ENCODE results near the gene RBM38. TPM values are rescaled to one million over a fixed set of nuclear protein-coding genes. Genes with fewer than 3 reads are reported as not detected.
A peak's percentile ranks its signal among the peaks of the same experiment; 100 is the strongest.

Gene RBM38
- total and polyA plus RNA-seq, 9 of the 15 experiments (the other 6 are each of a cell fraction or from before 2014, with no cell fraction given), result 0.28 to 82.4 (median 33.2) TPM

DNA sequence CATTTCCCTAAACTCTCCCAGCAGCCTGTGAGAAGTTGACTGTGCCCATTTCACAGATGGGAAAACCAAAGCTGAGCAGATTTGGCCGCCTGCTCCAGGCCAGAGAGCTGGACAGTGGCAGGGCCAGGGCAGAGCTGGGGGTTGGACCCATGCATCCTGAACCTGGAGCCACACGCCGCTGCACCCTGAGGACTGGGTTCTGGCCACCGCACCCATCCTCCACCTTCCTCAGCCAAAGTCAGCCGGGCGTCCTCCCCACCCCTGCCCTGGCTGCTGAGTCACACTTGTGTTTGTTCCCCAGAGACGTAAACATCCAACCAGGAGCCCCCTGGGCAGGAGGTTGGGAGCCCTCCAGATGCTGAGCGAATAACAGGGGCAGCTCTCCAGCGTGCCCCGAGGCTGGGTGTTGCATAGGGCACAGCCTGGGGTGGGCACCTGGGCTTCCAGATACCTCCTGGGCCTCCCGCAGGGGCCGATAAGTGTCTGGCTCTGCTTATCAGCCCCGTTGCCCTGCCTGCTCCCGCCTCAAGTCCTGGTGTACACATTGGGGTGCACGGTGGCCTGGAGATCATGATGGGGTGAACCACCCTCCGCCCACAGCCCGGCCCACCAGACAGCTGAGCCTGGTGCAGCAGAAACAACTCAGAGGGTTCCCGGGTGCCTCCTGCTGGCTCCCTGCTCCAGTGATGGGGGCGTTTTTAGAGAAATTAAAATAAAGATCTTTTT, 23.8 kb downstream of the RBM38 start (continued):
- TF ChIP-seq JUND (IDR thresholded peaks at IDR 0.05; ENCODE audit: borderline replicate concordance, low read depth, low read length), result peak; percentile 69
- 0 out of 3 replicates have a peak, but pooled peaks have one; percentile 74 for TF ChIP-seq JUND (tag; IDR thresholded peaks at IDR 0.05; ENCODE audit: borderline replicate concordance, low read depth, low read length)
- no peak for TF ChIP-seq TRIM28 (IDR thresholded peaks at IDR 0.05)
- TF ChIP-seq, protein P1, sequence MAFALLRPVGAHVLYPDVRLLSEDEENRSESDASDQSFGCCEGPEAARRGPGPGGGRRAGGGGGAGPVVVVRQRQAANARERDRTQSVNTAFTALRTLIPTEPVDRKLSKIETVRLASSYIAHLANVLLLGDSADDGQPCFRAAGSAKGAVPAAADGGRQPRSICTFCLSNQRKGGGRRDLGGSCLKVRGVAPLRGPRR (CRISPR knock-in tag; IDR thresholded peaks at IDR 0.05), result no peak
- TF ChIP-seq CREM (IDR thresholded peaks at IDR 0.05; ENCODE audit: low read depth), result 0 out of 2 replicates have a peak, but pooled peaks have one; percentile 29
- TF ChIP-seq RBM17 (IDR thresholded peaks at IDR 0.05; ENCODE audit: borderline replicate concordance, low read depth, low read length), result no peak
- peak; percentile 50 for TF ChIP-seq MTA2 (IDR thresholded peaks at IDR 0.05; ENCODE audit: low read depth)
- TF ChIP-seq CHD2 (IDR thresholded peaks at IDR 0.05; ENCODE audit: low read depth, low read length), result 0 out of 2 replicates have a peak, but pooled peaks have one; percentile 18
- peak; percentile 70 for TF ChIP-seq ZNF263 (CRISPR knock-in tag; IDR thresholded peaks at IDR 0.05; ENCODE audit: borderline replicate concordance)
- TF ChIP-seq, protein P2, sequence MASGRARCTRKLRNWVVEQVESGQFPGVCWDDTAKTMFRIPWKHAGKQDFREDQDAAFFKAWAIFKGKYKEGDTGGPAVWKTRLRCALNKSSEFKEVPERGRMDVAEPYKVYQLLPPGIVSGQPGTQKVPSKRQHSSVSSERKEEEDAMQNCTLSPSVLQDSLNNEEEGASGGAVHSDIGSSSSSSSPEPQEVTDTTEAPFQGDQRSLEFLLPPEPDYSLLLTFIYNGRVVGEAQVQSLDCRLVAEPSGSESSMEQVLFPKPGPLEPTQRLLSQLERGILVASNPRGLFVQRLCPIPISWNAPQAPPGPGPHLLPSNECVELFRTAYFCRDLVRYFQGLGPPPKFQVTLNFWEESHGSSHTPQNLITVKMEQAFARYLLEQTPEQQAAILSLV (tag; IDR thresholded peaks at IDR 0.05), result no peak
- TF ChIP-seq MAFG (tag; conservative IDR thresholded peaks at IDR 0.05), result peak; percentile 77
- TF ChIP-seq, protein P3, sequence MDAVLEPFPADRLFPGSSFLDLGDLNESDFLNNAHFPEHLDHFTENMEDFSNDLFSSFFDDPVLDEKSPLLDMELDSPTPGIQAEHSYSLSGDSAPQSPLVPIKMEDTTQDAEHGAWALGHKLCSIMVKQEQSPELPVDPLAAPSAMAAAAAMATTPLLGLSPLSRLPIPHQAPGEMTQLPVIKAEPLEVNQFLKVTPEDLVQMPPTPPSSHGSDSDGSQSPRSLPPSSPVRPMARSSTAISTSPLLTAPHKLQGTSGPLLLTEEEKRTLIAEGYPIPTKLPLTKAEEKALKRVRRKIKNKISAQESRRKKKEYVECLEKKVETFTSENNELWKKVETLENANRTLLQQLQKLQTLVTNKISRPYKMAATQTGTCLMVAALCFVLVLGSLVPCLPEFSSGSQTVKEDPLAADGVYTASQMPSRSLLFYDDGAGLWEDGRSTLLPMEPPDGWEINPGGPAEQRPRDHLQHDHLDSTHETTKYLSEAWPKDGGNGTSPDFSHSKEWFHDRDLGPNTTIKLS (IDR thresholded peaks at IDR 0.05; ENCODE audit: borderline replicate concordance, low read depth), result no peak
- TF ChIP-seq RUNX1 (IDR thresholded peaks at IDR 0.05; ENCODE audit: low read depth), result no peak
- TF ChIP-seq MECOM (CRISPR knock-in tag; IDR thresholded peaks at IDR 0.05), result no peak
- no peak for TF ChIP-seq NEUROD1 (IDR thresholded peaks at IDR 0.05; ENCODE audit: borderline replicate concordance, low read depth, low read length, partially characterized antibody)
- TF ChIP-seq ZNF197 (CRISPR knock-in tag; IDR thresholded peaks at IDR 0.05; ENCODE audit: low read depth), result no peak
- TF ChIP-seq, protein P4, sequence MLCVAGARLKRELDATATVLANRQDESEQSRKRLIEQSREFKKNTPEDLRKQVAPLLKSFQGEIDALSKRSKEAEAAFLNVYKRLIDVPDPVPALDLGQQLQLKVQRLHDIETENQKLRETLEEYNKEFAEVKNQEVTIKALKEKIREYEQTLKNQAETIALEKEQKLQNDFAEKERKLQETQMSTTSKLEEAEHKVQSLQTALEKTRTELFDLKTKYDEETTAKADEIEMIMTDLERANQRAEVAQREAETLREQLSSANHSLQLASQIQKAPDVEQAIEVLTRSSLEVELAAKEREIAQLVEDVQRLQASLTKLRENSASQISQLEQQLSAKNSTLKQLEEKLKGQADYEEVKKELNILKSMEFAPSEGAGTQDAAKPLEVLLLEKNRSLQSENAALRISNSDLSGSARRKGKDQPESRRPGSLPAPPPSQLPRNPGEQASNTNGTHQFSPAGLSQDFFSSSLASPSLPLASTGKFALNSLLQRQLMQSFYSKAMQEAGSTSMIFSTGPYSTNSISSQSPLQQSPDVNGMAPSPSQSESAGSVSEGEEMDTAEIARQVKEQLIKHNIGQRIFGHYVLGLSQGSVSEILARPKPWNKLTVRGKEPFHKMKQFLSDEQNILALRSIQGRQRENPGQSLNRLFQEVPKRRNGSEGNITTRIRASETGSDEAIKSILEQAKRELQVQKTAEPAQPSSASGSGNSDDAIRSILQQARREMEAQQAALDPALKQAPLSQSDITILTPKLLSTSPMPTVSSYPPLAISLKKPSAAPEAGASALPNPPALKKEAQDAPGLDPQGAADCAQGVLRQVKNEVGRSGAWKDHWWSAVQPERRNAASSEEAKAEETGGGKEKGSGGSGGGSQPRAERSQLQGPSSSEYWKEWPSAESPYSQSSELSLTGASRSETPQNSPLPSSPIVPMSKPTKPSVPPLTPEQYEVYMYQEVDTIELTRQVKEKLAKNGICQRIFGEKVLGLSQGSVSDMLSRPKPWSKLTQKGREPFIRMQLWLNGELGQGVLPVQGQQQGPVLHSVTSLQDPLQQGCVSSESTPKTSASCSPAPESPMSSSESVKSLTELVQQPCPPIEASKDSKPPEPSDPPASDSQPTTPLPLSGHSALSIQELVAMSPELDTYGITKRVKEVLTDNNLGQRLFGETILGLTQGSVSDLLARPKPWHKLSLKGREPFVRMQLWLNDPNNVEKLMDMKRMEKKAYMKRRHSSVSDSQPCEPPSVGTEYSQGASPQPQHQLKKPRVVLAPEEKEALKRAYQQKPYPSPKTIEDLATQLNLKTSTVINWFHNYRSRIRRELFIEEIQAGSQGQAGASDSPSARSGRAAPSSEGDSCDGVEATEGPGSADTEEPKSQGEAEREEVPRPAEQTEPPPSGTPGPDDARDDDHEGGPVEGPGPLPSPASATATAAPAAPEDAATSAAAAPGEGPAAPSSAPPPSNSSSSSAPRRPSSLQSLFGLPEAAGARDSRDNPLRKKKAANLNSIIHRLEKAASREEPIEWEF (CRISPR knock-in tag; IDR thresholded peaks at IDR 0.05), result no peak
- peak; percentile 90 for TF ChIP-seq C11orf30 (IDR thresholded peaks at IDR 0.05; ENCODE audit: low read depth)
- TF ChIP-seq, protein P5, sequence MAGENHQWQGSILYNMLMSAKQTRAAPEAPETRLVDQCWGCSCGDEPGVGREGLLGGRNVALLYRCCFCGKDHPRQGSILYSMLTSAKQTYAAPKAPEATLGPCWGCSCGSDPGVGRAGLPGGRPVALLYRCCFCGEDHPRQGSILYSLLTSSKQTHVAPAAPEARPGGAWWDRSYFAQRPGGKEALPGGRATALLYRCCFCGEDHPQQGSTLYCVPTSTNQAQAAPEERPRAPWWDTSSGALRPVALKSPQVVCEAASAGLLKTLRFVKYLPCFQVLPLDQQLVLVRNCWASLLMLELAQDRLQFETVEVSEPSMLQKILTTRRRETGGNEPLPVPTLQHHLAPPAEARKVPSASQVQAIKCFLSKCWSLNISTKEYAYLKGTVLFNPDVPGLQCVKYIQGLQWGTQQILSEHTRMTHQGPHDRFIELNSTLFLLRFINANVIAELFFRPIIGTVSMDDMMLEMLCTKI (IDR thresholded peaks at IDR 0.05; ENCODE audit: partially characterized antibody), result no peak
